Measurements from ENCODE around the gene AMZ1. TPM values are rescaled to one million over a fixed set of nuclear protein-coding genes. Genes with fewer than 3 reads are reported as not detected.
"Not testable (repeated sequence)": the region's sequence is repeated elsewhere in the genome, so short reads cannot be mapped to it uniquely, and the experiment has no call there.

Gene AMZ1
- polyA plus RNA-seq, 4 donors = 0.11 to 0.59 (median 0.22) TPM

- DNase-seq (ENCODE audit: low read depth in 4 of 4, low spot score in 2 of 4) = no peak
Observed at GRCh38 chr7:2689343-2689847, 1.4 kb downstream of the AMZ1 start.

GRCh38 chr7:2689951-2690705 is 2.1 kb downstream of the AMZ1 start:
- DNase-seq (ENCODE audit: low read depth in 4 of 4, low spot score in 2 of 4) = no peak

- DNase-seq (ENCODE audit: low read depth in 4 of 4, low spot score in 2 of 4) = no peak
Observed at GRCh38 chr7:2691011-2691707, 3.2 kb downstream of the AMZ1 start.

GRCh38 chr7:2691932-2692439 is 4.0 kb downstream of the AMZ1 start:
- not testable (repeated sequence) for DNase-seq (ENCODE audit: low read depth in 4 of 4, low spot score in 2 of 4)

GRCh38 chr7:2692543-2692942 is 4.5 kb downstream of the AMZ1 start:
- DNase-seq (ENCODE audit: low read depth in 4 of 4, low spot score in 2 of 4) = no peak

GRCh38 chr7:2693420-2694121 is 5.6 kb downstream of the AMZ1 start:
- not testable (repeated sequence) for DNase-seq (ENCODE audit: low read depth in 4 of 4, low spot score in 2 of 4)

- DNase-seq (ENCODE audit: low read depth in 4 of 4, low spot score in 2 of 4) = not testable (repeated sequence)
Observed at GRCh38 chr7:2694122-2694436, 6.1 kb downstream of the AMZ1 start.

GRCh38 chr7:2698581-2699288 is 10.7 kb downstream of the AMZ1 start:
- DNase-seq (ENCODE audit: low read depth in 4 of 4, low spot score in 2 of 4) = no peak

GRCh38 chr7:2699289-2699620 is 11.3 kb downstream of the AMZ1 start:
- DNase-seq (ENCODE audit: low read depth in 4 of 4, low spot score in 2 of 4) = no peak

- DNase-seq (ENCODE audit: low read depth in 4 of 4, low spot score in 2 of 4) = no peak
Observed at GRCh38 chr7:2700141-2700850, 12.3 kb downstream of the AMZ1 start.

GRCh38 chr7:2701424-2701823 is 13.4 kb downstream of the AMZ1 start:
- DNase-seq (ENCODE audit: low read depth in 4 of 4, low spot score in 2 of 4) = no peak

- DNase-seq (ENCODE audit: low read depth in 4 of 4, low spot score in 2 of 4) = no peak
Observed at GRCh38 chr7:2701832-2702593, 14.0 kb downstream of the AMZ1 start.

GRCh38 chr7:2702594-2702957 is 14.6 kb downstream of the AMZ1 start:
- no peak for DNase-seq (ENCODE audit: low read depth in 4 of 4, low spot score in 2 of 4)

GRCh38 chr7:2705371-2706096 is 17.5 kb downstream of the AMZ1 start:
- no peak for DNase-seq (ENCODE audit: low read depth in 4 of 4, low spot score in 2 of 4)

- no peak for DNase-seq (ENCODE audit: low read depth in 4 of 4, low spot score in 2 of 4)
Observed at GRCh38 chr7:2706685-2707126, 18.7 kb downstream of the AMZ1 start.

- no peak for DNase-seq (ENCODE audit: low read depth in 4 of 4, low spot score in 2 of 4)
Observed at GRCh38 chr7:2707481-2707880, 19.5 kb downstream of the AMZ1 start.

GRCh38 chr7:2708041-2708440 is 20.0 kb downstream of the AMZ1 start:
- DNase-seq (ENCODE audit: low read depth in 4 of 4, low spot score in 2 of 4) = no peak

GRCh38 chr7:2708547-2709310 is 20.7 kb downstream of the AMZ1 start:
- DNase-seq (ENCODE audit: low read depth in 4 of 4, low spot score in 2 of 4) = no peak
